Measurements from ENCODE around the gene CBFA2T2. TPM values are rescaled to one million over a fixed set of nuclear protein-coding genes. Genes with fewer than 3 reads are reported as not detected.
A peak's percentile ranks its signal among the peaks of the same experiment; 100 is the strongest.

Gene CBFA2T2
- total RNA-seq, 1 donor from 2014 or later, result 10.7 TPM

DNA sequence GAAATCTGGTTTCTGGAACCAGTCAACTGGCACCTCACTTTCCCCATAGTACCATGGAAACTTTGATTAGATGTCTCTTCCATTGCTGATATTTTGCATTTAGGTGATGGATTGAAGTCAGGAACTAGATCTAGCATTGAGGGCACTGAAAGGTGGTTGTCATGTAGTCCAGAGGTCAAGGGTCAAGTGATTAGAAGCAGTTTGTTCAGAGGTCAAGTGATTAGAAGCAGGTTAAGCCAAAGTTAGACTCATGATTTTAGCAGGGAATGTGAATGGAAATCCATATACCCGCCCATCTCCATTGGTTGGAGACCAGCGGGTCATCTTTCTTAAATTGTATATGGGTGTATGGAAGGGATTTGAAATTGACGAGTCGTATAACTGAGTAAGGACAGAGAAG lies 51.2 kb downstream of the CBFA2T2 start:
- Histone ChIP-seq H3K27me3 (ENCODE audit: low read depth) (no peaks in the 10 kb centered on the region), H3K27ac (replicated peaks) (no peak overlapping the region), H3K9me3 (replicated peaks) (no peaks in the 10 kb centered on the region), H3K4me1 (peaks cover 27% of the 10 kb centered on the region), H3K4me3 (no peak overlapping the region), H3K36me3 (no peaks in the 10 kb centered on the region)
- TF ChIP-seq, protein P1, sequence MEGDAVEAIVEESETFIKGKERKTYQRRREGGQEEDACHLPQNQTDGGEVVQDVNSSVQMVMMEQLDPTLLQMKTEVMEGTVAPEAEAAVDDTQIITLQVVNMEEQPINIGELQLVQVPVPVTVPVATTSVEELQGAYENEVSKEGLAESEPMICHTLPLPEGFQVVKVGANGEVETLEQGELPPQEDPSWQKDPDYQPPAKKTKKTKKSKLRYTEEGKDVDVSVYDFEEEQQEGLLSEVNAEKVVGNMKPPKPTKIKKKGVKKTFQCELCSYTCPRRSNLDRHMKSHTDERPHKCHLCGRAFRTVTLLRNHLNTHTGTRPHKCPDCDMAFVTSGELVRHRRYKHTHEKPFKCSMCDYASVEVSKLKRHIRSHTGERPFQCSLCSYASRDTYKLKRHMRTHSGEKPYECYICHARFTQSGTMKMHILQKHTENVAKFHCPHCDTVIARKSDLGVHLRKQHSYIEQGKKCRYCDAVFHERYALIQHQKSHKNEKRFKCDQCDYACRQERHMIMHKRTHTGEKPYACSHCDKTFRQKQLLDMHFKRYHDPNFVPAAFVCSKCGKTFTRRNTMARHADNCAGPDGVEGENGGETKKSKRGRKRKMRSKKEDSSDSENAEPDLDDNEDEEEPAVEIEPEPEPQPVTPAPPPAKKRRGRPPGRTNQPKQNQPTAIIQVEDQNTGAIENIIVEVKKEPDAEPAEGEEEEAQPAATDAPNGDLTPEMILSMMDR (IDR thresholded peaks at IDR 0.05; ENCODE audit: borderline replicate concordance), result no peak
- intact Hi-C loops (cut with micrococcal nuclease), result no loop called here
- DNase-seq, result no peak

DNA sequence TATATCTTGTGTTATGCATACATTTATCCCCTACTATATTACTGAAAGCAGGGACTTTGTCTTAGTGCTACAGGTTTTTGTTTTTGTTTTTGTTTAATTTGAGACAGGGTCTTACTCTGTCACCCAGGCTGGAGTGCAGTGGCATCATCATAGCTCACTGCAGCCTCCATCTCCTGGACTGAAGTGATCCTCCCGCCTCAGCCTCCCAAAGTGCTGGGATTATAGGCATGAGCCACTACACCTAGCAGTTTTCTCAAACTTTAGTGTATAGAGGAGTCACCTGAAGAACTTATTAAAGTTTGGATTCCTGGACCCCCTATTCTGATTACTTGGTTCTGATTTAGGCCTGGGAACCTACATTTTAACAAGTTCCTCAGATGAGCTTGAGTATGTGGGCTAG lies 51.9 kb downstream of the CBFA2T2 start:
- Histone ChIP-seq H3K27ac (replicated peaks) (no peak overlapping the region), H3K9me3 (replicated peaks) (no peaks in the 10 kb centered on the region), H3K4me1 (peaks cover 27% of the 10 kb centered on the region), H3K4me3 (no peak overlapping the region), H3K36me3 (no peaks in the 10 kb centered on the region), H3K27me3 (ENCODE audit: low read depth) (no peaks in the 10 kb centered on the region)
- intact Hi-C loops (cut with micrococcal nuclease), result no loop called here
- no peak for DNase-seq
- TF ChIP-seq, protein P1 (IDR thresholded peaks at IDR 0.05; ENCODE audit: borderline replicate concordance), result no peak

DNA sequence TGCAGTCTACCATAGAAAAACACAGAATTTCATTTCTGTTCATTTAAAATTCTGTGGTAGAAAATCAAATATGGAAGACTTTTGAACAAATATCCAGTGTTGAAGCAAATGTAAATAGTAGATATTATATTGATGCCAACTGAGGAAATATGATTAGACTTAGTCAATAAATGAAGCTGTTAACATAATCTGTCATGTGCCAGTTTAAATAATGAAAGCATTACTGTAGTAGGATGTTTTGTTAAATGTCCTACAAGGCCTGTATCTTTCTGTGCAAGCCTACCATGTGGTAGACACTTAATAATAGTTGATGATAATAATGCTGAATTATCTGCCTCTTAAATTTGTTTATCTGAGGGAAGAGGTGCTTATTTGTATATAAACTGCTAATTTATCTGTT lies 55.9 kb downstream of the CBFA2T2 start:
- H3K4me1 ChIP-seq, result peaks cover 5% of the 10 kb centered on the region
- intact Hi-C loops (cut with micrococcal nuclease), result no loop called here
- H3K27ac ChIP-seq (replicated peaks), result no peak overlapping the region
- no peaks in the 10 kb centered on the region for H3K9me3 ChIP-seq (replicated peaks)
- no peaks in the 10 kb centered on the region for H3K27me3 ChIP-seq (ENCODE audit: low read depth)
- peaks cover 3% of the 10 kb centered on the region for H3K36me3 ChIP-seq
- H3K4me3 ChIP-seq, result no peak overlapping the region
- DNase-seq, result no peak
- TF ChIP-seq, protein P1 (IDR thresholded peaks at IDR 0.05; ENCODE audit: borderline replicate concordance), result no peak

DNA sequence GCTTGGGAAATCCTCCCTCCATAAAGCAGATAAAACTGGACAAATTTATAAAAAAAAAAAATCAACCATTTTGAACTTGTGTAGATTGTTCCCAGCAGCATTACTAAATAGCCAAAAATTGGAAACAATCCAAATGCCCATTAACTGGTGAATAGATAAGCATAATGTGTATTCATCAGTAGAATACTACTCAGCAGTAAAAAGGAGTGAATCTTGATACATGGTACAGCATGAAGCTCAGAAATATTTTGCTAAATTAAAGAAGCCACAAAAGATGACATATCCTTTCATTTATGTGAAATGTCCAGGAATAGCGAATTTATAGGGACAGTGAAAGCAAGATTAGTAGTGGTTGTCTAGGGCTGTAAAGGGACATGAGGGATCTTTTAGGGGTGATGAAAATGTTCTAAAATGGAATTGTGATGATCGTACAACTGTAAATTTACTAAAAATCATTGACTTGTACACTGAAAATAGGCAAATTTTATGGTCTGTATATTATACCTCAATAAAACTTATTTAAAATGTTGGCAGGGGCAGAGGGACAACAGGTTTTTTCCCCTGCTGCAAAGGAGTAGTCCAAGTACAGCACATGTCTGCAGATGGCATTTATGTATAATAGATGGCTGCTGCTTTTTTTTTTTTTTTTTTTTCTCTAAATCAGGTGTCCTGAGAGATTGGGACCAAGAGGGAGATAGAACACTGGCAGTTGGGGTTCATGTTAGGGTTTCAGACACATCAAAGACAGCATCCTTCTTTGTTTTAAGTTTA lies 59.5 kb downstream of the CBFA2T2 start:
- DNase-seq, result no peak
- Histone ChIP-seq H3K36me3 (peaks cover 12% of the 10 kb centered on the region), H3K27me3 (ENCODE audit: low read depth) (no peaks in the 10 kb centered on the region), H3K4me1 (peaks cover 3% of the 10 kb centered on the region), H3K27ac (replicated peaks) (no peak overlapping the region), H3K4me3 (no peak overlapping the region), H3K9me3 (replicated peaks) (no peaks in the 10 kb centered on the region)
- intact Hi-C loops (cut with micrococcal nuclease), result no loop called here
- TF ChIP-seq, protein P1 (IDR thresholded peaks at IDR 0.05; ENCODE audit: borderline replicate concordance), result no peak

DNA sequence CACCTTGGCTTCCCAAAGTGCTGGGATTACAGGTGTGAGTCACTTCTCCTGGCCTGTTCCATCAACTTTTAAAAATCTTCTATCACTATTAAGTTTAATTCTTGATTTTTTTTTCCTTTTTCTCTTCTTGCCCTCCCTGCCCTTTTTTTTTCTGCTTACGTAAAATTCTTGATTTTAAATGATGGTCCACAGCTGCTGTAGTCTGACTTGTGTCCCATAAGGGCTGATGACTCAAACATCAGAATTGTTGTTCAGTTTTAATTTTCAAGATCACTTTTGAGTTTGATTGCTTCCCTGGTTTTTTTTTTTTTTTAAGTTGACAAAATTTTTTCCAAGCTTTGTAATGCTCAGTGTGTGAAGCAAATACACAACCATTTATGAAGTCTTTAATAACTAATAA lies 61.9 kb downstream of the CBFA2T2 start:
- DNase-seq, result no peak
- TF ChIP-seq, protein P1 (IDR thresholded peaks at IDR 0.05; ENCODE audit: borderline replicate concordance), result no peak
- no peak overlapping the region for H3K4me3 ChIP-seq
- no peaks in the 10 kb centered on the region for H3K27me3 ChIP-seq (ENCODE audit: low read depth)
- H3K27ac ChIP-seq (replicated peaks), result peak overlapping the region; percentile 51
- H3K4me1 ChIP-seq, result peaks cover 18% of the 10 kb centered on the region
- H3K36me3 ChIP-seq, result peaks cover 12% of the 10 kb centered on the region
- H3K9me3 ChIP-seq (replicated peaks), result no peaks in the 10 kb centered on the region
- intact Hi-C loops (cut with micrococcal nuclease), result no loop called here
